Muscle layer of duodenum (tissue), 2 donors: Measurements from ENCODE around the gene FXYD5.
"Not testable (repeated sequence)": the region's sequence is repeated elsewhere in the genome, so short reads cannot be mapped to it uniquely, and the experiment has no call there.

Experiments used
- H3K27ac ChIP-seq: one replicate; pipeline ENCODE4 v1.7.0; 2013; ENCODE audit warnings: mild to moderate bottlenecking, low read length
- H3K27me3 ChIP-seq: one replicate; pipeline ENCODE4 v1.7.0; 2013; ENCODE audit warnings: low read depth, mild to moderate bottlenecking, control low read depth, low read length
- H3K36me3 ChIP-seq, 2 donors: one replicate each; pipeline ENCODE4 v1.7.0; 2013; ENCODE audit warnings: low read length in 2 of 2, control low read depth in 1 of 2, mild to moderate bottlenecking in 1 of 2; ENCODE audit not compliant: insufficient read depth in 2 of 2, control insufficient read depth in 1 of 2
- H3K4me1 ChIP-seq, 2 donors: one replicate each; pipeline ENCODE4 v1.7.0; 2013; ENCODE audit warnings: low read length in 2 of 2, mild to moderate bottlenecking in 2 of 2, control low read depth in 1 of 2, moderate library complexity in 1 of 2; ENCODE audit not compliant: insufficient read depth in 2 of 2, control insufficient read depth in 1 of 2
- H3K4me3 ChIP-seq, 2 donors: one replicate each; pipeline ENCODE4 v1.7.0; 2013; ENCODE audit warnings: low read length in 2 of 2, low read depth in 1 of 2, mild to moderate bottlenecking in 1 of 2
- H3K9me3 ChIP-seq, 2 donors: one replicate each; pipeline ENCODE4 v1.7.0; 2013; ENCODE audit warnings: low read length in 2 of 2, control low read depth in 1 of 2, mild to moderate bottlenecking in 1 of 2; ENCODE audit not compliant: control insufficient read depth in 1 of 2
- donor health status: healthy.

Gene FXYD5

GRCh38 chr19:35122687-35123551, 31.6 kb upstream of the FXYD5 start:
- H3K4me3 ChIP-seq, result peak overlapping the region in 1 of 2 donors; percentile 52
- no peaks in the 10 kb centered on the region for H3K9me3 ChIP-seq
- H3K36me3 ChIP-seq, result peaks cover 0 to 10% of the 10 kb centered on the region in 2 donors
- H3K27ac ChIP-seq, result no peak overlapping the region
- H3K27me3 ChIP-seq, result no peaks in the 10 kb centered on the region
- H3K4me1 ChIP-seq, result peaks cover 14 to 18% of the 10 kb centered on the region in 2 donors

GRCh38 chr19:35123573-35123972, 31.0 kb upstream of the FXYD5 start:
- H3K27ac ChIP-seq, result peak overlapping the region; percentile 91
- no peaks in the 10 kb centered on the region for H3K9me3 ChIP-seq
- H3K36me3 ChIP-seq, result peaks cover 0 to 10% of the 10 kb centered on the region in 2 donors
- peak overlapping the region; percentile 52 to 82 for H3K4me3 ChIP-seq
- peaks cover 14 to 18% of the 10 kb centered on the region in 2 donors for H3K4me1 ChIP-seq
- no peaks in the 10 kb centered on the region for H3K27me3 ChIP-seq

GRCh38 chr19:35124098-35125060, 30.2 kb upstream of the FXYD5 start:
- Histone ChIP-seq H3K27ac (peak overlapping the region; percentile 91), H3K36me3 (peaks cover 0 to 10% of the 10 kb centered on the region in 2 donors), H3K4me1 (peaks cover 14 to 18% of the 10 kb centered on the region in 2 donors), H3K27me3 (no peaks in the 10 kb centered on the region), H3K9me3 (no peaks in the 10 kb centered on the region), H3K4me3 (peak overlapping the region; percentile 52 to 82)

- Histone ChIP-seq H3K36me3 (peaks cover 0 to 10% of the 10 kb centered on the region in 2 donors), H3K27ac (no peak overlapping the region), H3K4me1 (peaks cover 14 to 18% of the 10 kb centered on the region in 2 donors), H3K27me3 (no peaks in the 10 kb centered on the region), H3K4me3 (no peak overlapping the region), H3K9me3 (no peaks in the 10 kb centered on the region)
These were observed 29.2 kb upstream of the FXYD5 start for GRCh38 chr19:35125270-35125717.

GRCh38 chr19:35125749-35126623, 28.5 kb upstream of the FXYD5 start:
- Histone ChIP-seq H3K4me1 (peaks cover 13 to 14% of the 10 kb centered on the region in 2 donors), H3K36me3 (peaks cover 0 to 10% of the 10 kb centered on the region in 2 donors), H3K27me3 (no peaks in the 10 kb centered on the region), H3K4me3 (no peak overlapping the region), H3K27ac (no peak overlapping the region), H3K9me3 (no peaks in the 10 kb centered on the region)

GRCh38 chr19:35126624-35126959, 27.9 kb upstream of the FXYD5 start:
- Histone ChIP-seq H3K4me3 (no peak overlapping the region), H3K4me1 (peaks cover 12 to 14% of the 10 kb centered on the region in 2 donors), H3K27ac (no peak overlapping the region)

GRCh38 chr19:35127871-35128270, 26.7 kb upstream of the FXYD5 start:
- H3K4me1 ChIP-seq, result peaks cover 12 to 14% of the 10 kb centered on the region in 2 donors
- H3K27ac ChIP-seq, result no peak overlapping the region
- H3K27me3 ChIP-seq, result no peaks in the 10 kb centered on the region
- H3K4me3 ChIP-seq, result no peak overlapping the region
- H3K9me3 ChIP-seq, result no peaks in the 10 kb centered on the region
- peaks cover 0 to 15% of the 10 kb centered on the region in 2 donors for H3K36me3 ChIP-seq

More at GRCh38 chr19:35126624-35126959, 27.9 kb upstream of the FXYD5 start:
- H3K36me3 ChIP-seq, result peaks cover 0 to 13% of the 10 kb centered on the region in 2 donors
- H3K9me3 ChIP-seq, result no peaks in the 10 kb centered on the region
- no peaks in the 10 kb centered on the region for H3K27me3 ChIP-seq

GRCh38 chr19:35128398-35129057, 26.0 kb upstream of the FXYD5 start:
- no peak overlapping the region for H3K4me3 ChIP-seq
- H3K9me3 ChIP-seq, result no peaks in the 10 kb centered on the region
- peaks cover 12% of the 10 kb centered on the region in 2 donors for H3K4me1 ChIP-seq
- peaks cover 0 to 10% of the 10 kb centered on the region in 2 donors for H3K36me3 ChIP-seq
- no peak overlapping the region for H3K27ac ChIP-seq
- H3K27me3 ChIP-seq, result no peaks in the 10 kb centered on the region

GRCh38 chr19:35129724-35130274, 24.7 kb upstream of the FXYD5 start:
- not testable (repeated sequence) for H3K4me1 ChIP-seq, H3K27ac ChIP-seq, H3K4me3 ChIP-seq, H3K36me3 ChIP-seq, H3K27me3 ChIP-seq, H3K9me3 ChIP-seq
